Adipocyte (in vitro differentiated cells): ENCODE measurements around the gene C17orf50.

Source experiments
- DNase-seq: peaks from one replicate; pipeline ENCODE4 v3.0.0-alpha.2; 2015; ENCODE audit warnings: low read depth
- H3K27me3 ChIP-seq: replicated peaks from 2 replicates; pipeline ENCODE4 v1.7.0; 2013; ENCODE audit warnings: mild to moderate bottlenecking, low read length, moderate library complexity; ENCODE audit not compliant: control insufficient read depth, insufficient read depth
- H3K36me3 ChIP-seq: 2 replicates; pipeline ENCODE4 v1.7.0; 2013; ENCODE audit warnings: low read length, mild to moderate bottlenecking, moderate library complexity; ENCODE audit not compliant: control insufficient read depth, insufficient read depth, severe bottlenecking
- H3K4me1 ChIP-seq: 2 replicates; pipeline ENCODE4 v1.7.0; 2013; ENCODE audit warnings: mild to moderate bottlenecking, low read length, moderate library complexity; ENCODE audit not compliant: control insufficient read depth, insufficient read depth
- H3K4me3 ChIP-seq: 2 replicates; pipeline ENCODE4 v1.7.0; 2013; ENCODE audit warnings: mild to moderate bottlenecking, low read length, moderate library complexity
- H3K9ac ChIP-seq: 2 replicates; pipeline ENCODE4 v1.7.0; 2013; ENCODE audit warnings: mild to moderate bottlenecking, low read length, moderate library complexity
- H3K9me3 ChIP-seq: 2 replicates; pipeline ENCODE4 v1.7.0; 2013; ENCODE audit warnings: mild to moderate bottlenecking, low read length, moderate library complexity; ENCODE audit not compliant: control insufficient read depth

C17orf50 gene

DNA sequence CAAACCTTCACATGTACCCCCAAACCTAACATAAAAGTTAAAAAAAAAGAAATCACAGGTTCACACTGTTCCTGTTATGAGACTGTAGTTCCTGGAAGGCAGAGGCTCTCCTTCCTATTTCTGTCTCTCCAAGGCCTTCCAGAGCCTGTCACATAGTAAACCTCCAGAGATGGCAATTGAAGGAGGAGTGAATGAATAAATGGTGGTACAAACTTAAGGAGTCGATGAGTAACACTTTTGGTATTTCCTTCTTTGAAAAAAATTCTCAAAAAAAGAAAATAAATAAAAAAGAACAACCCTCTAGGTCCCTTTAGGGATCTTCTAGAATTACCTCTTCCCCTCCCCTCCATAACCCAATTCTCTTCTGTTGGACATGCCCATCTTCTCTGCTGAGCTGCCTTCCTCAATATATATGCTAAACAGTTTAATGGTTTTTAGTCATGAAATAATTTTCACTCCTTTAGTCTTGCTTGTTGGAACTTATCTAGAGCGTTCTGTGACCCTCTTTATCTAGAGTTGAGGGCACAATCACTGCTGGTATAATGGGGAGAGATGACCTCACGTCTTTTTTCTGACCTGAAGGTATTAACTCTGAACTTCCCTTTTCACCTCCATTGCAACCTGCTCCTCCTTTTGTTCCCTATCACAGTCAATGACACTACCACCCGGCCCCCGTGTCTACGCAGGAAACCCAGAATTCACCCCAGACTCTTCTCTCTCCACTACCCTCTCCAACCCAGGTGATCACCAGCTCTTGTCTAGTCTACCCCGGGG, 46.9 kb downstream of the C17orf50 start:
- Histone ChIP-seq H3K9me3 (no peaks in the 10 kb centered on the region), H3K4me1 (peaks cover 39% of the 10 kb centered on the region), H3K4me3 (no peak overlapping the region), H3K36me3 (no peaks in the 10 kb centered on the region), H3K9ac (no peak overlapping the region), H3K27me3 (no peaks in the 10 kb centered on the region)
- peak; percentile 55 for DNase-seq

DNA sequence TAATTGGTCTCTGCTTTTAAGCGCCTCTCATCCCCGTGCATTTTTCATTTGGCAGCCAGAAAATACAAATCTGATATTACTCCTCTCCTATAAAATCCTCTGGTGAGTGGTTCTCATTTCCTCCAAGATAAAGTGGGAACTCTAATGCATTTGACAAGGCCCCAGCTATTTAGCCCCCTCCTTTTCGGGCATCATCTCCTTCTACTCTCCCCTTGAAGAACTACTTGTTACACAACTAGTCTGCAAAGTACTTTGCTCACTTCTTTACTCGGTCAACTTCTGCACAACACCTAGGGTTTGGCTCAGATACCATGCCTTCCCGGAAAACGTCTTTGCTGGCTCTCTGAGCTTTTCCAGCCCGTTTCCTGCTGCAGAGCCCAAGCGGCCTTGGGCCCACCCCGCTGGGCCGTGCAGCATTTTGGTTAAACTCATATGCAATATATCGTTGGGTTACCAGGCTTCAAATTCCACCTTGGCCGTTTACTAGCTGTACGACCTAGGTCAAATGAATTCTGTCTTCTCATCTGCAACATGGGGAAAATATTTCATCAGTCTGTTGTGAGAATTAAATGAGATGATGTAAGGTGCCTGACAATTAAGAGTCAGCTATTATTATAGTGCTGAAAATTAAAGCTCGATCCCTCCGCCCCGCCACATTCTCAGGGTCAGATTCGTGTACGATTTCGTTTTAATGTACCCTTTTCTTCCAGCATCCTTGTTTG, 47.7 kb downstream of the C17orf50 start:
- no peak for DNase-seq
- Histone ChIP-seq H3K27me3 (no peaks in the 10 kb centered on the region), H3K9ac (peak overlapping the region; percentile 92), H3K9me3 (no peaks in the 10 kb centered on the region), H3K4me1 (peaks cover 39% of the 10 kb centered on the region), H3K36me3 (no peaks in the 10 kb centered on the region), H3K4me3 (peak overlapping the region; percentile 92)

DNA sequence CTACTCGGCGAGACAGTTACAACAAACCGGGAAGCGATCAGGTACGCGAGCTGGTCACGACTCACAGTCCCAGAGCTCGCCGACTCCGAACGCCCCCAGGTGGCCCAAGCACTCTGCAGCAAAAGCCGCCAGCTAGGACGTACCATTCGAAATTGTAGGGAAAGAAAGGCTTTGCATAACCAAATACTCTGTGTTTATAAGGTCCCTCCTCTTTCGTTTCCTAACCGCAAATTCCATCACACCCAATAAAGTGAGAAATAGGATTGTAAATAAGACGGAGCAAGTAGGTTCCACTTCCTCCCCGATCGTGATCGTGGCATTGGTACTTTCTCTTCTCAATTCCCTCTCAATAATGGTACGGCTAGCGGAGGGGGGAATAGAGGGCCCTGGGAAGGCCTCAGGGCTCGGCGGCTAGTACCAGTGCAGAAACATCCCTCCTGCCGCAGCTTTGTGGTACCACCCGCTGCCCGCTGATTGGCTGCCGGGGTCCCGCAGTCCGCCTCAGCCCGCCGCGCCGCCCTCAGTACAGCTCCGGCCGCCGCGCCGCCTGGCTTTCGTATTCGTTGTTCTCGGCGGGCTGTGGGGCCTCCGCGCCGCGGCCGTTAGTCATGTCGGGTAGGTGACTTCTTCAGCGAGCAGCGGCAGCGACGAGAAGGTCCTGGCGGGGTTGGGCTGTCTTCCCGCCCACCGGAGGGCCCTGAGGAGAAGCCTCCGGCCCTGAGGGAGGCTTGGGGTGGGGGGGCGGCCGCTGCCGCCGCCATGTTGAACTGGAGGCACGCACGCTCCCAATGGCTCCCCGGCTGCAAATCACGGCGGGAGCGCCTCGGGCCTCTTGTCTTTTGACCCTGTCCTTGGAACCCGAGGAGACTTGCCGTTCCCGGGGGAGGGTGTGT, 48.5 kb downstream of the C17orf50 start, which contains the start of gene TAF15:
TAF15 (plus strand) TSS at position 523 of the 893 bp plus-strand sequence; CDS start at position 609, 86 bp downstream.
- H3K4me1 ChIP-seq: peaks cover 39% of the 10 kb centered on the region
- no peaks in the 10 kb centered on the region for H3K36me3 ChIP-seq
- no peaks in the 10 kb centered on the region for H3K9me3 ChIP-seq
- H3K4me3 ChIP-seq: peak within 1 kb of the TSS; percentile 92
- no peaks in the 10 kb centered on the region for H3K27me3 ChIP-seq
- peak within 1 kb of the TSS; percentile 92 for H3K9ac ChIP-seq
- peak; percentile 99 for DNase-seq

DNA sequence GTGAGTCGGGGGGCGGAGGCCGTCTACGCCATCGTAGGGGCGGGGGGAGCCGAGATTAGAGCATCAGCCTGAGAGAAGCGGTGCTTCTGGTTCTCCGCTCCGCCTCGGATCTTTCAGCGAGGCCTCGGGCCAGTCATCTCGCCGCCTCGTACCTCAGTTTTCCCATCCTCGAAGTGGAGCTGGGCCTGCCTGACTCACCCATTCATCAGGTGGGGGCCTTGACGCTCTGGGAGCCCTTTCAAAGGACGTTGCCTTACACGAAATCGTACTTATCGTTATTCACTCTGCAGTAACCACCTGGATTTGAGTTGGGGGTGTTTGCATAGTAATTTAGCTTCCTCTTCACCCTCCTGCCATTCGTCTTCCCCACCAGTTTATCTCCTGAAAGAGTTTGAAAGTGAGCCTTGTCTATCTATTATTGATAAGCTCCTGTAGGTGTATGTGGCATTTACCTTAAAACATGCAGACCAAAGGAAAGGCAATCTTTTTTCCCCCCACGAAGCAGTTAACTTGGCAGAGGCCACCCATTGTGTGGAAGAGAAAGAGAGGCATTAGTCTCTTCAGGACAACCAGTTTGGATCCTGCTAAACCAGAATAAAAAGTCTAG, 49.3 kb downstream of the C17orf50 start:
- Histone ChIP-seq H3K36me3 (no peaks in the 10 kb centered on the region), H3K9ac (peak overlapping the region; percentile 92), H3K4me1 (peaks cover 39% of the 10 kb centered on the region), H3K4me3 (peak overlapping the region; percentile 92), H3K27me3 (no peaks in the 10 kb centered on the region), H3K9me3 (no peaks in the 10 kb centered on the region)
- no peak for DNase-seq

DNA sequence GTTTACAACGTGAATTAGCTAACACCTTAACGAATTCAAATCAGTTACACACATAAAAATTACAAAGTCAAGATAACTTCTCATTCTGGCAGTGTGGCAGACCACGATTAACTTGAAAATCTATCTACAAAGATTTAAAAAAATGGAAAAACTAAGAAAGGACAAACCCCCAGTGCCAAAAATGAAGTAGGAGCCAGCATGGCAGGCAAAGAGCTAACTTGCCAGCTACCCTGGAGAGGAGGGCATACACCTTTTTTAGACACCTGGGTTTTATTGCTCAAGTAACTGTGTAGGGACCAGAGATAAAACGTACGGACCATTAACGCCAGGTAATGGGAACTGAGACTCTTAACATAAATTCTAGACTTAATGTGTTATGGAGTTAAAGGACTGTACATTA, 51.1 kb downstream of the C17orf50 start:
- DNase-seq: no peak
- no peaks in the 10 kb centered on the region for H3K9me3 ChIP-seq
- H3K9ac ChIP-seq: no peak overlapping the region
- H3K4me1 ChIP-seq: peaks cover 39% of the 10 kb centered on the region
- no peaks in the 10 kb centered on the region for H3K27me3 ChIP-seq
- peaks cover 4% of the 10 kb centered on the region for H3K36me3 ChIP-seq
- H3K4me3 ChIP-seq: no peak overlapping the region

DNA sequence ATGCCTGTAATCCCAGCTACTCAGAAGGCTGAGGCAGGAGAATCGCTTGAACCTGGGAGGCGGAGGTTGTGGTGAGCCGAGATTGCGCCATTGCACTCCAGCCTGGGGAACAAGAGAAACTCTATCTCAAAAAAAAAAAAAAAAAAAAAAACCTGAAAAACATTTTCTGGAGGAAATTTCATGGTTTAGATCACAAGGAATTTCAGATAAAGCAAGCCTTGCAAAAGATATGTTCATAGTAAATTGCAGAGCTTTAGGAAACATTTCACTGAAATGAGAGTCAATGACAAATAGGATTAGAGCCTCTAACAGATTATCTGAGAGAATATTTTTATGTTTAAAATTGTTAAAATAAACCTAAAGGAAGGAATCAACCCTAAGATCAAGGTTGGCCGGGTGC, 51.8 kb downstream of the C17orf50 start:
- H3K4me3 ChIP-seq: no peak overlapping the region
- H3K9ac ChIP-seq: no peak overlapping the region
- peaks cover 7% of the 10 kb centered on the region for H3K36me3 ChIP-seq
- no peaks in the 10 kb centered on the region for H3K9me3 ChIP-seq
- H3K27me3 ChIP-seq: no peaks in the 10 kb centered on the region
- peaks cover 35% of the 10 kb centered on the region for H3K4me1 ChIP-seq
- peak; percentile 56 for DNase-seq
